GM12878 (cell line): ENCODE results near the gene GFOD2.

ENCODE experiments used
- CBX5 ChIP-seq: sonication (generic); IDR thresholded peaks from 2 replicates; pipeline ENCODE4 v1.6.1; 2016; ENCODE audit warnings: low read depth, moderate library complexity, mild to moderate bottlenecking, inconsistent platforms
- CREM ChIP-seq: IDR thresholded peaks from 2 replicates; pipeline ENCODE4 v1.6.1; 2014; ENCODE audit warnings: antibody characterized with exemption, low read depth
- CTCF ChIP-seq, 3 experiments: IDR thresholded peaks in 2 of 3; conservative IDR thresholded peaks in 1 of 3; 2 replicates each; pipeline ENCODE4 v1.5.1; 2011; ENCODE audit warnings: low read depth in 3 of 3, low read length in 3 of 3, mild to moderate bottlenecking in 3 of 3, control low read depth in 2 of 3, moderate library complexity in 2 of 3, inconsistent platforms in 1 of 3, mixed read lengths in 1 of 3; ENCODE audit not compliant: control insufficient read depth in 2 of 3, insufficient read depth in 1 of 3; ENCODE audit errors: extremely low read depth in 1 of 3
- EZH2 ChIP-seq: IDR thresholded peaks from 2 replicates; pipeline ENCODE4 v1.6.1; 2012; ENCODE audit warnings: low read depth, mild to moderate bottlenecking, control low read depth, inconsistent platforms, low read length, borderline replicate concordance; ENCODE audit not compliant: control insufficient read depth

DNA sequence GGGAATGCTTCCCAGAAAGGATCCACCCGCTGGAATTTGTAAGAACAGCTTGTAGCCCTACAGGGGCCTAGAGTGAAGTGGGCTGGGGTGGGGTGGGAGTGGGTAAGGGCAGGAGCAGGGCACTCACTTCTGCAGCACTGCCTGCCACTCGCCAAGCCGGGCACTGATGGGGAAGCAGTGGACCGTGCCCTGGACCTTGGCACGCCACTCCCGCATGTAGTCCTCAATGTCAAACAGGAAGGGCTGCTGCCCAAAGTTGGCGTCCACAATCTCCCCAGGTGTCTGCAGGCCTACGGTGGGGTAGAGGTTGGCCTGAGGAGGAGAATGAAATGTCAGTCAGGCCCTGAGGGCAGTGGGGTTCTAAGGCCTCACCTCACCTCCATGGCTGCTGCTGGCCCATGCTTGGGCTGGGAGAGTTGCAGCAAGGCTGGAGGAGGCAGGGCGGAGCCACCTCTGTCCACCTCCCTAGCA is 15.7 kb upstream of the GFOD2 start:
- TF ChIP-seq CBX5 = no peak
- TF ChIP-seq CTCF (IDR thresholded peaks at IDR 0.05 in 2 of 3, conservative IDR thresholded peaks at IDR 0.05 in 1 of 3; ENCODE audit: control insufficient read depth in 2 of 3, extremely low read depth in 1 of 3, insufficient read depth in 1 of 3, low read depth in 3 of 3, low read length in 3 of 3) = no peak
- no peak for TF ChIP-seq CREM
- TF ChIP-seq EZH2 = no peak
